Fibroblast of villous mesenchyme (primary cell): ENCODE measurements around the gene EIPR1. TPM values are rescaled to one million over a fixed set of nuclear protein-coding genes. Genes with fewer than 3 reads are reported as not detected.

Experiments used
- DNase-seq: peaks from one replicate; pipeline ENCODE4 v3.0.0-alpha.2; 2010; ENCODE audit warnings: low read depth
- H3K4me3 ChIP-seq: 2 replicates; pipeline ENCODE4 v1.5.1; 2011; ENCODE audit warnings: low read depth, mild to moderate bottlenecking, low read length
- total RNA-seq: library from RNA; depleted of rRNA; stranded (reverse); fragments of >200 nt; gene quantifications from 2 replicates; pipeline ENCODE4 v1.2.3, GENCODE V29; 2012
- TF ChIP-seq, protein P1 (sequence below): IDR thresholded peaks from 2 replicates; pipeline ENCODE4 v1.5.1; 2012; ENCODE audit warnings: low read depth, mild to moderate bottlenecking, low read length; ENCODE audit not compliant: insufficient read depth

EIPR1 gene
- total RNA-seq, 1 donor, result 32.4 TPM

- peak; percentile 49 for DNase-seq
- TF ChIP-seq, protein P1, sequence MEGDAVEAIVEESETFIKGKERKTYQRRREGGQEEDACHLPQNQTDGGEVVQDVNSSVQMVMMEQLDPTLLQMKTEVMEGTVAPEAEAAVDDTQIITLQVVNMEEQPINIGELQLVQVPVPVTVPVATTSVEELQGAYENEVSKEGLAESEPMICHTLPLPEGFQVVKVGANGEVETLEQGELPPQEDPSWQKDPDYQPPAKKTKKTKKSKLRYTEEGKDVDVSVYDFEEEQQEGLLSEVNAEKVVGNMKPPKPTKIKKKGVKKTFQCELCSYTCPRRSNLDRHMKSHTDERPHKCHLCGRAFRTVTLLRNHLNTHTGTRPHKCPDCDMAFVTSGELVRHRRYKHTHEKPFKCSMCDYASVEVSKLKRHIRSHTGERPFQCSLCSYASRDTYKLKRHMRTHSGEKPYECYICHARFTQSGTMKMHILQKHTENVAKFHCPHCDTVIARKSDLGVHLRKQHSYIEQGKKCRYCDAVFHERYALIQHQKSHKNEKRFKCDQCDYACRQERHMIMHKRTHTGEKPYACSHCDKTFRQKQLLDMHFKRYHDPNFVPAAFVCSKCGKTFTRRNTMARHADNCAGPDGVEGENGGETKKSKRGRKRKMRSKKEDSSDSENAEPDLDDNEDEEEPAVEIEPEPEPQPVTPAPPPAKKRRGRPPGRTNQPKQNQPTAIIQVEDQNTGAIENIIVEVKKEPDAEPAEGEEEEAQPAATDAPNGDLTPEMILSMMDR, result no peak
- no peak overlapping the region for H3K4me3 ChIP-seq
These were observed 208.3 kb downstream of the EIPR1 start for GRCh38 chr2:3169106-3169870.

DNA sequence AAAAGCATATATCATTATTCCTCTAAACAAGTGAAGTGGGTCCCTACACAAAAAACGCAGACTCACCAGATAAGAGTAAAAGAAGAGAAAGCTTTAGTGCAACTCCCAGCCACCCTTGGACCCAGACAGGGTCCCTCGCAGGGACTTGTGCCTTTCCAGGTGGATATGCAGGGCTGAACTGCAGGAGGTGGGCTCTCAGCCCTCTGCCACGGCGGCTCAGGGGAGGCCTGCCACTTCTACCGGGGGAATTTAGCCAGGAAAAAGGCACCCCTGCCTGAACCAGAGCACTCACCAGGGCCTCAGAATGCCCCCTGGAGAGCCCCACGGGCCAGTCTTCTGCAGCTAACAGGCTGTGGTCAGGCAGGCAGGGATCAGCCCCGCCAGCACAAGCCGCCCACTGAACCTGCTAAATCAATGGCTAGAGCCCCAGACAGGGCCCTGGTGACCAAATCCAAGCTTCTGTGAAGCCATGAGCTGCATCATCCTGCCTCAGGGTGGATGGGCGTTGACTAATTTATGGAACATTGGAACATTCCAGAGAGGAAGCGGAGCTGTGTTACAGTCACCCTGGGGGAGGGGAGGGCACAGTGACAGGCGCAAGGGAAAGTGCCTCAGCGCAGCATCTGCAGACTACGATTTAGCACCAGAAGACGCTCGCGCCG is 209.3 kb downstream of the EIPR1 start:
- DNase-seq, result peak; percentile 65
- TF ChIP-seq, protein P1, result no peak
- no peak overlapping the region for H3K4me3 ChIP-seq

DNA sequence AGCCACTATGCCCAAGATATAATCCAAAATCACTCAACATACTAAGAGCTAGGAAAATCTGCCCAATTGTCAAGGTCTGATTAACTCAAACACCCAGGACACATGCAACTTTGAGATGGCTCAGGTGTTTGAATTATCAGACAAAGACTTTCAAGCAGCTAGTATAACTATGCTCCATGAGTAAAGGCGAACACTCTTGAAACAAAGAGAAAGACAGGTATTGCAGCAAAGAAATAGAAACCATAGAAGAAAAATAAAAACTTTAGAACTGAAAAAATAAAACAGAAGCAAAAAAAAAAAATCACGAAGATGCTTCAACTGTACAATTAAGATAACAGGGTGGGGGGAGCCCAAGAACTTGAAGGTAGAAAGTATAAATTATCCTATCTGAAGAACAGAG is 214.2 kb downstream of the EIPR1 start:
- no peak for DNase-seq
- H3K4me3 ChIP-seq, result no peak overlapping the region
- TF ChIP-seq, protein P1, result no peak

- TF ChIP-seq, protein P1, result no peak
- no peak overlapping the region for H3K4me3 ChIP-seq
- DNase-seq, result no peak
These were observed 215.1 kb downstream of the EIPR1 start for GRCh38 chr2:3162442-3163077.

DNA sequence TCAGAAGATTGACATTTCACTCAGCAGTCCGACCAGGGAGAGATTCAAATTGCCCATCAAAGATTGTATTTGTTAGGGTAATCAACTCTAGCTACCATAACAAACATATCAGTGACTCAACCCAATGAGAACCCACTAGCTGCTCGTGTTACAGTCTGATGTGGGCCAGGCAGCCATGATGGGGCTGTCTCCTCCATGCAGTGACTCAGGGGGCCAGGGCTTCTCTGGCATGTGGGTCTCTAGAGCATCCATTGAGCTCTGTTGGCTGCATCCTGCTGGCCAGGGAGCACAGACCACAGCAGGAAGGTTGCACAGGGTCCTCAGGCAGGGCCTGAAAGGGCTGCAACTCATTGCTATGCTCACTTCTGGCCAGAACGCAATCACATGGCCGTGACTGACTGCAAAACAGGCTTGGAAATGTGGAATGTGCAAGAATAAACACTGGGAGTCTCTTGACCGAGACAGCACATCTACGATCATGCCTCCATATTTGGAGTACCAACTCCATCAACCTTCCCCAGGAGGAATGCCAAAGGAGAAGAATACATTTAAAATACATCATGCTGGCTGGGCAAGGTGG is 216.8 kb downstream of the EIPR1 start:
- H3K4me3 ChIP-seq, result no peak overlapping the region
- TF ChIP-seq, protein P1, result no peak
- no peak for DNase-seq

DNA sequence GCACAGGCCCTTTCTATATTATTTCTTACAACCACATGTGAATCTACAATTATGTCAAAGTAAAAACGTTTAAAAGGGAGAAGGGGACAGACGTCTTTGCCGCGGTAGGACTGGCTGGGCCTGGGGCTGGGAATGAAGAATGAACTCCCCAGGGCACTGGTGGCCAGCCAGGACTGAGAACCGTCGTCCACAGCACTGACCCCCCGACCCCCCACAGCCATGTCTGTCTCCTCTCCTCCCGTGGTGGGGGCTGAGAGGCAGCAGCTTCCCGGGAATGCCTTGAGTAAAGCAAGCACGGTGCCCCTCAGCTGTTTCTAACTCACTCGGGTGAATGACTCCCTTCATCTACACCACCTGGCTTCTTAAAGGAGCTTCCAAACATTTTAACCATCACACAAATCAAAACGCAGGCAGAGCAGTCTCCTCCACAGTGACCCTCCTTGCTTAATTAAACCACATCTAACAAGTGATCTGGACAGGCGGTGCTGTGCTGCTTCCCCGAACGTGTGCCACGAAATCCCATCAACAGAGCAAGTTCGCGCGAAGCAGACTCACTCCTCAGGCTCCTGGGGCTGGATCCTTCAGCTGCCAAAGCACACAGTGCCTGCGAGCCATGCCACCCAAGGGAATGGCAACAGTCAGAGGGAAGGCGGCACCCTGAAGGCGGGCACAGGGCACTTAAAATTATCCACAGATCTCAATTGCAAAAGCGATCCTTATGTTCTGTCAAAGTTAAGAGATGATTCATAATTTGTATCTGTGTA is 217.7 kb downstream of the EIPR1 start:
- TF ChIP-seq, protein P1, result no peak
- DNase-seq, result no peak
- H3K4me3 ChIP-seq, result no peak overlapping the region
